WTC11 (cell line): ENCODE results near the gene IGSF9. TPM values are rescaled to one million over a fixed set of nuclear protein-coding genes. Genes with fewer than 3 reads are reported as not detected.

Experiments used
- ATAC-seq: fragments of 200-7000 bp; cut with Tn5 transposase; 2 replicates; pipeline ENCODE4 v1.10.0; 2021; ENCODE audit warnings: mild to moderate bottlenecking, moderate library complexity
- CTCF ChIA-PET: fragments of 300-600 bp; sonication (Branson Sonifier 250); formaldehyde crosslinking; loops from one replicate; lab custom pipeline; 2021; ENCODE audit warnings: antibody characterized with exemption; lab: Charles Lee
- POLR2A ChIA-PET: fragments of 350-600 bp; sonication (Branson Sonifier 250); formaldehyde crosslinking; loops from one replicate; lab custom pipeline; 2021; ENCODE audit warnings: antibody characterized with exemption; lab: Charles Lee
- DNase-seq: peaks from one replicate; pipeline ENCODE4 v3.0.0; 2021; ENCODE audit warnings: low spot score
- H3K27ac Mint-ChIP-seq: 2 replicates; pipeline ENCODE4 v1.8.0; 2021; ENCODE audit warnings: mixed read lengths
- H3K27me3 Mint-ChIP-seq: 2 replicates; pipeline ENCODE4 v1.8.0; 2021; ENCODE audit warnings: low read depth, mild to moderate bottlenecking, moderate library complexity, mixed read lengths
- H3K36me3 Mint-ChIP-seq: 2 replicates; pipeline ENCODE4 v1.8.0; 2021; ENCODE audit warnings: mixed read lengths
- H3K4me1 Mint-ChIP-seq: 2 replicates; pipeline ENCODE4 v1.8.0; 2022; ENCODE audit warnings: mixed read lengths
- H3K4me3 Mint-ChIP-seq: 2 replicates; pipeline ENCODE4 v1.8.0; 2021; ENCODE audit warnings: mild to moderate bottlenecking, moderate library complexity, mixed read lengths
- H3K9me3 Mint-ChIP-seq: 2 replicates; pipeline ENCODE4 v1.8.0; 2021; ENCODE audit warnings: mixed read lengths
- AR ChIP-seq: fragments of 250-450 bp; sonication (Bioruptor Pico); IDR thresholded peaks from 2 replicates; pipeline ENCODE4 v1.9.0; 2021; ENCODE audit warnings: mild to moderate bottlenecking
- ARID4B ChIP-seq: sonication (generic); formaldehyde crosslinking; IDR thresholded peaks from 2 replicates; pipeline ENCODE4 v1.8.0; 2023; ENCODE audit warnings: missing genetic modification reagents, mild to moderate bottlenecking, borderline replicate concordance
- E2F1 ChIP-seq: sonication (generic); formaldehyde crosslinking; IDR thresholded peaks from 2 replicates; pipeline ENCODE4 v1.8.0; 2022; ENCODE audit warnings: mild to moderate bottlenecking, missing genetic modification reagents
- FOXJ3 ChIP-seq: sonication (generic); formaldehyde crosslinking; IDR thresholded peaks from 2 replicates; pipeline ENCODE4 v1.9.0; 2021; ENCODE audit warnings: missing genetic modification reagents, mild to moderate bottlenecking, borderline replicate concordance
- GABPB1 ChIP-seq: sonication (generic); formaldehyde crosslinking; IDR thresholded peaks from 2 replicates; pipeline ENCODE4 v1.8.1; 2023; ENCODE audit warnings: mild to moderate bottlenecking, missing genetic modification reagents
- GRHL2 ChIP-seq: fragments of 250-450 bp; sonication (Bioruptor Pico); IDR thresholded peaks from 2 replicates; pipeline ENCODE4 v1.8.0; 2022; ENCODE audit warnings: mild to moderate bottlenecking, moderate library complexity; ENCODE audit not compliant: insufficient replicate concordance, severe bottlenecking
- JUN ChIP-seq: sonication (generic); formaldehyde crosslinking; IDR thresholded peaks from 2 replicates; pipeline ENCODE4 v1.8.0; 2023; ENCODE audit warnings: mild to moderate bottlenecking, missing genetic modification reagents
- NFYB ChIP-seq: sonication (generic); formaldehyde crosslinking; conservative IDR thresholded peaks from 2 replicates; pipeline ENCODE4 v1.8.0; 2022; ENCODE audit warnings: low read depth, missing genetic modification reagents
- NR1H2 ChIP-seq: sonication (generic); formaldehyde crosslinking; IDR thresholded peaks from 2 replicates; pipeline ENCODE4 v1.9.0; 2021; ENCODE audit warnings: mild to moderate bottlenecking, moderate library complexity, missing genetic modification reagents
- PRRX2 ChIP-seq: fragments of 250-450 bp; sonication (Bioruptor Pico); IDR thresholded peaks from 2 replicates; pipeline ENCODE4 v1.8.0; 2021; ENCODE audit warnings: mild to moderate bottlenecking
- SOX15 ChIP-seq: fragments of 250-450 bp; sonication (Bioruptor Pico); IDR thresholded peaks from 2 replicates; pipeline ENCODE4 v1.9.0; 2021; ENCODE audit warnings: mild to moderate bottlenecking
- STAT6 ChIP-seq: sonication (generic); formaldehyde crosslinking; conservative IDR thresholded peaks from 2 replicates; pipeline ENCODE4 v1.8.1; 2023; ENCODE audit warnings: mild to moderate bottlenecking, low read depth, missing genetic modification reagents, moderate library complexity
- TCF7 ChIP-seq: sonication (generic); formaldehyde crosslinking; IDR thresholded peaks from 2 replicates; pipeline ENCODE4 v1.8.0; 2022; ENCODE audit warnings: mild to moderate bottlenecking, low read depth, missing genetic modification reagents, moderate library complexity
- TEAD4 ChIP-seq: sonication (generic); formaldehyde crosslinking; IDR thresholded peaks from 2 replicates; pipeline ENCODE4 v1.8.0; 2022; ENCODE audit warnings: mild to moderate bottlenecking, missing genetic modification reagents
- ZBTB21 ChIP-seq: sonication (generic); formaldehyde crosslinking; IDR thresholded peaks from 2 replicates; pipeline ENCODE4 v1.8.1; 2023; ENCODE audit warnings: mild to moderate bottlenecking, missing genetic modification reagents, borderline replicate concordance
- ZMAT4 ChIP-seq: fragments of 250-450 bp; sonication (Bioruptor Pico); IDR thresholded peaks from 2 replicates; pipeline ENCODE4 v1.9.0; 2021; ENCODE audit warnings: mild to moderate bottlenecking
- ZNF317 ChIP-seq: sonication (generic); formaldehyde crosslinking; IDR thresholded peaks from 2 replicates; pipeline ENCODE4 v1.8.1; 2023; ENCODE audit warnings: low read depth, mild to moderate bottlenecking, moderate library complexity, missing genetic modification reagents, borderline replicate concordance
- ZNF423 ChIP-seq: fragments of 250-450 bp; sonication (Bioruptor Pico); IDR thresholded peaks from 2 replicates; pipeline ENCODE4 v2.1.2; 2022; ENCODE audit warnings: mild to moderate bottlenecking, moderate library complexity
- ZNF512 ChIP-seq: sonication (generic); formaldehyde crosslinking; IDR thresholded peaks from 2 replicates; pipeline ENCODE4 v1.8.1; 2022; ENCODE audit warnings: missing genetic modification reagents, borderline replicate concordance
- ZSCAN18 ChIP-seq: fragments of 250-450 bp; sonication (Bioruptor Pico); IDR thresholded peaks from 2 replicates; pipeline ENCODE4 v2.1.2; 2022; ENCODE audit warnings: mild to moderate bottlenecking, moderate library complexity
- total RNA-seq: library from RNA; stranded (reverse); gene quantifications from 3 replicates; pipeline ENCODE4 v1.2.3, GENCODE V29; 2021

Gene IGSF9
- total RNA-seq, 1 experiment from 2014 or later: 16.4 TPM

GRCh38 chr1:159879977-159880376 is 65.4 kb downstream of the IGSF9 start (continued):
- TF ChIP-seq ZNF317 (CRISPR knock-in tag): no peak
- no peak for TF ChIP-seq ZNF512 (CRISPR knock-in tag)
- no peak for TF ChIP-seq ZBTB21 (CRISPR knock-in tag)
- no peak for TF ChIP-seq ZSCAN18 (CRISPR knock-in tag)
- no peak for TF ChIP-seq STAT6 (CRISPR knock-in tag)
- no peak for TF ChIP-seq E2F1 (CRISPR knock-in tag)
- no peak for TF ChIP-seq PRRX2 (CRISPR knock-in tag)
- no peak for TF ChIP-seq AR (CRISPR knock-in tag)
- TF ChIP-seq ZMAT4 (CRISPR knock-in tag): no peak
- no peak for TF ChIP-seq TEAD4
- no peak for TF ChIP-seq NFYB (CRISPR knock-in tag)
- no peak for TF ChIP-seq NR1H2
- TF ChIP-seq GABPB1: no peak
- no peak for TF ChIP-seq JUN
- no peak for TF ChIP-seq GRHL2 (CRISPR knock-in tag)

GRCh38 chr1:159879136-159879535 is 66.3 kb downstream of the IGSF9 start:
- H3K4me1 Mint-ChIP-seq: no peaks in the 10 kb centered on the region
- no peak overlapping the region for H3K4me3 Mint-ChIP-seq
- DNase-seq (no peak), ATAC-seq (no peak)
- CTCF ChIA-PET: interaction anchor here (0.5 to 0.9 kb wide), 4 partner anchors 14 to 666 kb away, joined by 3 to 4 read pairs (median 3); no protein-coding TSS in a partner anchor
- H3K36me3 Mint-ChIP-seq: no peaks in the 10 kb centered on the region
- no peak overlapping the region for H3K27ac Mint-ChIP-seq
- POLR2A ChIA-PET: no interaction called here
- H3K27me3 Mint-ChIP-seq: peaks cover 2% of the 10 kb centered on the region; the same call in 1 of the 2 replicates
- TF ChIP-seq ZNF423 (CRISPR knock-in tag) (no peak), TCF7 (CRISPR knock-in tag) (no peak), SOX15 (CRISPR knock-in tag) (no peak), FOXJ3 (CRISPR knock-in tag) (no peak), ARID4B (CRISPR knock-in tag) (no peak)
- H3K9me3 Mint-ChIP-seq: no peaks in the 10 kb centered on the region
